Measurements from ENCODE around the gene PCNX2. TPM values are rescaled to one million over a fixed set of nuclear protein-coding genes. Genes with fewer than 3 reads are reported as not detected.

The PCNX2 gene
- total RNA-seq, 1 experiment from 2014 or later = 15.3 TPM

DNA sequence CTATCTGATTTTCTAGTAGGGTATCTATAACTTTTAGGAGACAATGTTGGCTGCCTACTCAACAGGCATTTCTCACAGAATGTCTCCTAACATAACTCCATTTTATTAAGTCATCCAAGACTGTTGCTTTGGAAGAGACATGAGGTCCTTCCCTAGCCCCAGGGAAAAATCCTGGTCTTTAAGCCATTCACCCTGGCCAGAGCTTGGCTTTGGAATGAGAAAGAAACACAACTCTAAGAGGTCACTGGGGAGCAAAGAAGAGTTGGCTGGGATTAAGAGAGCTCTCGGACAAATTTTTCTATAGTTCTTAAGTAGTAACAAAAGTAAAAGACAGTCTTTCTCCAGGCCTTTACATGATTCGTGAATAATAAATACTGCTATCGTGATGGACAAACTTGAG, 57.9 kb downstream of the PCNX2 start:
- ChIA-PET POLR2A (no interaction called here), RAD21 (ENCODE audit: low non-redundant PET in 1 of 2, low total read pairs in 2 of 2, uncharacterized antibody in 2 of 2, unreplicated experiment in 2 of 2) (no interaction called here), CTCF (no interaction called here)
- DNase-seq (ENCODE audit: low read depth, low spot score) (no peak), ATAC-seq (no peak)
- no peak overlapping the region for H3K4me3 ChIP-seq (replicated peaks in 1 of 2; ENCODE audit: low read depth in 1 of 2, low read length in 2 of 2)
- H3K9me3 ChIP-seq (ENCODE audit: control insufficient read depth in 1 of 2, insufficient read depth in 1 of 2, low read depth in 1 of 2, low read length in 2 of 2) = no peaks in the 10 kb centered on the region
- no peaks in the 10 kb centered on the region for H4K20me1 ChIP-seq (ENCODE audit: insufficient read depth)
- H3K27ac ChIP-seq (ENCODE audit: low read depth, low read length) = no peak overlapping the region
- no peaks in the 10 kb centered on the region for H3K4me1 ChIP-seq (ENCODE audit: control insufficient read depth in 1 of 2, insufficient read depth in 2 of 2, low read length in 2 of 2)
- no peaks in the 10 kb centered on the region for H3K27me3 ChIP-seq (ENCODE audit: insufficient read depth, low read length)
- intact Hi-C loops (cut with micrococcal nuclease) = no loop called here
- BruUV-seq (replicated peaks) = no TSS peak
- no peak overlapping the region for H2AFZ ChIP-seq (ENCODE audit: low read depth, low read length, poor library complexity, severe bottlenecking)
- no peak overlapping the region for H3K4me2 ChIP-seq (ENCODE audit: low read length)
- H3K9ac ChIP-seq (ENCODE audit: low read length) = no peak overlapping the region
- H3K9me2 ChIP-seq (ENCODE audit: insufficient read depth) = no peaks in the 10 kb centered on the region
- no peaks in the 10 kb centered on the region for H3K79me2 ChIP-seq (ENCODE audit: insufficient read depth, low read length)
- no peaks in the 10 kb centered on the region for H3K36me3 ChIP-seq (ENCODE audit: control insufficient read depth in 1 of 2, insufficient read depth in 2 of 2, low read length in 2 of 2)
- no peak for TF ChIP-seq CBX3 (IDR thresholded peaks at IDR 0.05; ENCODE audit: low read depth)
- TF ChIP-seq, protein P1, sequence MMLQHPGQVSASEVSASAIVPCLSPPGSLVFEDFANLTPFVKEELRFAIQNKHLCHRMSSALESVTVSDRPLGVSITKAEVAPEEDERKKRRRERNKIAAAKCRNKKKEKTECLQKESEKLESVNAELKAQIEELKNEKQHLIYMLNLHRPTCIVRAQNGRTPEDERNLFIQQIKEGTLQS (IDR thresholded peaks at IDR 0.05) = no peak
- TF ChIP-seq YY1 (IDR thresholded peaks at IDR 0.05; ENCODE audit: extremely low read depth, insufficient replicate concordance, low read depth, low read length) = no peak
- no peak for TF ChIP-seq SP1 (IDR thresholded peaks at IDR 0.05; ENCODE audit: low read depth)
- no peak for TF ChIP-seq JUND (IDR thresholded peaks at IDR 0.05)
- no peak for TF ChIP-seq FOSL1 (IDR thresholded peaks at IDR 0.05; ENCODE audit: low read depth)
- TF ChIP-seq, protein P2, sequence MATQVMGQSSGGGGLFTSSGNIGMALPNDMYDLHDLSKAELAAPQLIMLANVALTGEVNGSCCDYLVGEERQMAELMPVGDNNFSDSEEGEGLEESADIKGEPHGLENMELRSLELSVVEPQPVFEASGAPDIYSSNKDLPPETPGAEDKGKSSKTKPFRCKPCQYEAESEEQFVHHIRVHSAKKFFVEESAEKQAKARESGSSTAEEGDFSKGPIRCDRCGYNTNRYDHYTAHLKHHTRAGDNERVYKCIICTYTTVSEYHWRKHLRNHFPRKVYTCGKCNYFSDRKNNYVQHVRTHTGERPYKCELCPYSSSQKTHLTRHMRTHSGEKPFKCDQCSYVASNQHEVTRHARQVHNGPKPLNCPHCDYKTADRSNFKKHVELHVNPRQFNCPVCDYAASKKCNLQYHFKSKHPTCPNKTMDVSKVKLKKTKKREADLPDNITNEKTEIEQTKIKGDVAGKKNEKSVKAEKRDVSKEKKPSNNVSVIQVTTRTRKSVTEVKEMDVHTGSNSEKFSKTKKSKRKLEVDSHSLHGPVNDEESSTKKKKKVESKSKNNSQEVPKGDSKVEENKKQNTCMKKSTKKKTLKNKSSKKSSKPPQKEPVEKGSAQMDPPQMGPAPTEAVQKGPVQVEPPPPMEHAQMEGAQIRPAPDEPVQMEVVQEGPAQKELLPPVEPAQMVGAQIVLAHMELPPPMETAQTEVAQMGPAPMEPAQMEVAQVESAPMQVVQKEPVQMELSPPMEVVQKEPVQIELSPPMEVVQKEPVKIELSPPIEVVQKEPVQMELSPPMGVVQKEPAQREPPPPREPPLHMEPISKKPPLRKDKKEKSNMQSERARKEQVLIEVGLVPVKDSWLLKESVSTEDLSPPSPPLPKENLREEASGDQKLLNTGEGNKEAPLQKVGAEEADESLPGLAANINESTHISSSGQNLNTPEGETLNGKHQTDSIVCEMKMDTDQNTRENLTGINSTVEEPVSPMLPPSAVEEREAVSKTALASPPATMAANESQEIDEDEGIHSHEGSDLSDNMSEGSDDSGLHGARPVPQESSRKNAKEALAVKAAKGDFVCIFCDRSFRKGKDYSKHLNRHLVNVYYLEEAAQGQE (IDR thresholded peaks at IDR 0.05; ENCODE audit: low read depth) = no peak
- no peak for TF ChIP-seq CTCF (IDR thresholded peaks at IDR 0.05 in 2 of 3, conservative IDR thresholded peaks at IDR 0.05 in 1 of 3; ENCODE audit: borderline replicate concordance in 1 of 3, insufficient read depth in 1 of 3, low read depth in 2 of 3, low read length in 2 of 3)
- no peak for TF ChIP-seq ZFX (IDR thresholded peaks at IDR 0.05)
- no peak for TF ChIP-seq TCF7L2 (IDR thresholded peaks at IDR 0.05; ENCODE audit: borderline replicate concordance, extremely low read depth, insufficient read depth, insufficient read length)
- TF ChIP-seq EZH2phosphoT487 (IDR thresholded peaks at IDR 0.05; ENCODE audit: borderline replicate concordance) = no peak

Data from HCT116 (cell line).